GM12878 (cell line): ENCODE results near the gene SKAP1. TPM values are rescaled to one million over a fixed set of nuclear protein-coding genes. Genes with fewer than 3 reads are reported as not detected.

Experiments
- ATAC-seq: fragments of 200-7000 bp; cut with Tn5 transposase; 3 replicates; pipeline ENCODE4 v1.9.1; 2020; ENCODE audit warnings: mild to moderate bottlenecking, moderate library complexity
- BruUV-seq: library from RNA; stranded (reverse); fragments of 400-500 nt; replicated peaks from 2 replicates; lab custom pipeline; 2021; lab: Mats Ljungman, UMichigan
- CTCF ChIA-PET: fragments of 300-600 bp; sonication (Branson Sonifier 250); formaldehyde crosslinking; extraction: SDS; loops from one replicate; lab custom pipeline; 2021; ENCODE audit warnings: inconsistent platforms; lab: Yijun Ruan, JAX
- POLR2A ChIA-PET: fragments of 350-600 bp; formaldehyde crosslinking; extraction: SDS; loops from one replicate; lab custom pipeline; 2021; ENCODE audit warnings: inconsistent platforms; lab: Charles Lee
- RAD21 ChIA-PET: fragments of 300-600 bp; sonication (Branson Sonifier 250); formaldehyde crosslinking; loops from one replicate; lab custom pipeline; 2023; ENCODE audit warnings: antibody characterized with exemption; ENCODE audit not compliant: unreplicated experiment; lab: Charles Lee
- SMC1A ChIA-PET: fragments of 300-600 bp; sonication (Branson Sonifier 250); formaldehyde crosslinking; loops from one replicate; lab custom pipeline; 2023; ENCODE audit not compliant: unreplicated experiment, uncharacterized antibody; lab: Charles Lee
- DNase-seq: peaks from one replicate; pipeline ENCODE4 v3.0.0-alpha.2; 2011; ENCODE audit warnings: low read depth, low spot score
- FAIRE-seq: peaks from 3 replicates; lab custom pipeline; 2011; peaks lifted over from hg19 to GRCh38; lab: Jason Lieb, UNC
- H2AFZ ChIP-seq: 2 replicates; pipeline ENCODE4 v1.6.0; 2011; ENCODE audit warnings: low read depth, low read length, control low read depth; ENCODE audit not compliant: control insufficient read depth
- H3K27ac ChIP-seq: 2 replicates; pipeline ENCODE4 v1.5.1; 2011; ENCODE audit warnings: control low read depth; ENCODE audit not compliant: control insufficient read depth, insufficient read depth
- H3K27me3 ChIP-seq, 2 experiments: replicated peaks in 1 of 2; 2 replicates each; pipeline versions ENCODE4 v1.6.0 to v1.6.1; 2011; ENCODE audit warnings: low read length in 1 of 2; ENCODE audit not compliant: control insufficient read depth in 2 of 2, insufficient read depth in 2 of 2
- H3K36me3 ChIP-seq, 2 experiments: 2 replicates each; pipeline ENCODE4 v1.5.1; 2011; ENCODE audit warnings: low read length in 1 of 2; ENCODE audit not compliant: control insufficient read depth in 2 of 2, insufficient read depth in 2 of 2
- H3K4me1 ChIP-seq: 2 replicates; pipeline ENCODE4 v1.6.1; 2011; ENCODE audit warnings: mild to moderate bottlenecking, low read length, moderate library complexity, mixed read lengths; ENCODE audit not compliant: control insufficient read depth, insufficient read depth
- H3K4me2 ChIP-seq: 2 replicates; pipeline ENCODE4 v1.6.0; 2011; ENCODE audit warnings: control low read depth; ENCODE audit not compliant: control insufficient read depth, insufficient read depth
- H3K4me3 ChIP-seq: fragments of 200-600 bp; sonication (generic); 2 replicates; pipeline ENCODE4 v1.5.1; 2016
- H3K79me2 ChIP-seq: 2 replicates; pipeline ENCODE4 v1.6.0; 2011; ENCODE audit warnings: low read length; ENCODE audit not compliant: control insufficient read depth, insufficient read depth
- H3K9ac ChIP-seq: 2 replicates; pipeline ENCODE4 v1.8.0; 2011; ENCODE audit warnings: low read length, control low read depth, mixed read lengths; ENCODE audit not compliant: control insufficient read depth, insufficient read depth
- H3K9me3 ChIP-seq: replicated peaks from 3 replicates; pipeline ENCODE4 v1.5.1; 2011; ENCODE audit warnings: mild to moderate bottlenecking, low read length; ENCODE audit not compliant: control insufficient read depth, insufficient read depth
- H4K20me1 ChIP-seq: 2 replicates; pipeline ENCODE4 v1.6.0; 2011; ENCODE audit not compliant: control insufficient read depth, insufficient read depth
- ATF3 ChIP-seq: IDR thresholded peaks from 2 replicates; pipeline ENCODE4 v1.6.1; 2011; ENCODE audit warnings: low read depth, mild to moderate bottlenecking, low read length, moderate library complexity, borderline replicate concordance; ENCODE audit errors: extremely low read depth
- ATF7 ChIP-seq: fragments of 450-650 bp; IDR thresholded peaks from 2 replicates; pipeline ENCODE4 v1.6.1; 2016; ENCODE audit warnings: low read depth, mild to moderate bottlenecking
- CEBPB ChIP-seq, 2 experiments: fragments of 150-350 bp in 1 of 2; IDR thresholded peaks; 2 replicates each; pipeline ENCODE4 v1.6.1; 2012 to 2014; ENCODE audit warnings: low read depth in 2 of 2, low read length in 2 of 2, borderline replicate concordance in 1 of 2, inconsistent platforms in 1 of 2
- CHD2 ChIP-seq: IDR thresholded peaks from 2 replicates; pipeline ENCODE4 v1.6.1; 2011; ENCODE audit warnings: low read depth, low read length, improper control_type of control experiment, borderline replicate concordance
- FOXK2 ChIP-seq: fragments of 450-650 bp; IDR thresholded peaks from 2 replicates; pipeline ENCODE4 v1.6.1; 2017; ENCODE audit warnings: mild to moderate bottlenecking, moderate library complexity
- FOXM1 ChIP-seq: IDR thresholded peaks from 2 replicates; pipeline ENCODE4 v1.6.1; 2012; ENCODE audit warnings: low read depth, mild to moderate bottlenecking, inconsistent platforms, low read length, moderate library complexity
- JUNB ChIP-seq: IDR thresholded peaks from 2 replicates; pipeline ENCODE4 v1.6.1; 2016; ENCODE audit warnings: antibody characterized with exemption, mild to moderate bottlenecking
- MXI1 ChIP-seq: fragments of 150-350 bp; IDR thresholded peaks from 2 replicates; pipeline ENCODE4 v1.6.1; 2011; ENCODE audit warnings: low read depth, mild to moderate bottlenecking, inconsistent platforms, low read length, improper control_type of control experiment
- NBN ChIP-seq: fragments of 450-650 bp; IDR thresholded peaks from 2 replicates; pipeline ENCODE4 v1.6.1; 2016
- NR2F1 ChIP-seq: fragments of 450-650 bp; conservative IDR thresholded peaks from 2 replicates; pipeline ENCODE4 v1.6.1; 2017; ENCODE audit warnings: mild to moderate bottlenecking
- RBBP5 ChIP-seq: fragments of 200-600 bp; sonication (generic); conservative IDR thresholded peaks from 2 replicates; pipeline ENCODE4 v1.6.1; 2016
- SIX5 ChIP-seq: IDR thresholded peaks from 2 replicates; pipeline ENCODE4 v1.6.1; 2011; ENCODE audit warnings: mild to moderate bottlenecking, low read depth, low read length, moderate library complexity; ENCODE audit not compliant: severe bottlenecking
- SRF ChIP-seq, 2 experiments: IDR thresholded peaks; 2 replicates each; pipeline ENCODE4 v1.6.1; 2011; ENCODE audit warnings: low read depth in 2 of 2, low read length in 2 of 2, mild to moderate bottlenecking in 1 of 2, moderate library complexity in 1 of 2
- WGBS: methylation state at CpG from one replicate; pipeline ENCODE4 v1.1.6; 2016; ENCODE audit warnings: low lambda C conversion rate; ENCODE audit not compliant: insufficient replicate concordance, insufficient coverage; ENCODE audit errors: missing lambda C conversion rate; 5-methylcytosine and 5-hydroxymethylcytosine counted together
- in situ Hi-C: fragments of 300-500 bp; cut with MboI; formaldehyde crosslinking; loops from 9 replicates; pipeline ENCODE4 v1.14.3; 2018; ENCODE audit warnings: mixed read lengths
- intact Hi-C: fragments of 100-400 bp; cut with micrococcal nuclease; formaldehyde crosslinking; loops from one replicate; pipeline ENCODE4 v1.14.2; 2022; ENCODE audit not compliant: unreplicated experiment
- polyA plus RNA-seq, 11 experiments: library from polyadenylated mRNA; depleted of rRNA in 4 of 11; unstranded in 6 of 11; stranded (reverse) in 5 of 11; fragments of >200 nt; fragmentation: Nextera tagmentation in 4 of 11; fragmentation: Illumina TruSeq in 1 of 11; extraction: Ambion mirVana in 4 of 11; extraction: Trizol in 1 of 11; gene quantifications; 1 replicate in 1 of 11; 2 replicates in 10 of 11; pipeline versions ENCODE4 v1.2.1 to v1.2.3, GENCODE V29; 2011 to 2016; ENCODE audit warnings: inconsistent platforms in 2 of 11, missing spikeins in 2 of 11, low read depth in 1 of 11
- total RNA-seq, 4 experiments: library from RNA; depleted of rRNA in 3 of 4; stranded (reverse); fragments of >200 nt in 3 of 4; fragmentation: Illumina TruSeq in 1 of 4; extraction: Trizol in 1 of 4; gene quantifications; 2 replicates each; pipeline versions ENCODE4 v1.2.1 to v1.2.3, GENCODE V29; 2013 to 2021
- TF ChIP-seq, protein P1 (sequence below): IDR thresholded peaks from 2 replicates; pipeline ENCODE4 v1.6.1; 2011; ENCODE audit warnings: borderline replicate concordance, low read depth, mild to moderate bottlenecking, moderate library complexity, mixed read lengths, low read length; ENCODE audit not compliant: insufficient read depth; ENCODE audit errors: extremely low read length
- TF ChIP-seq, protein P2 (sequence below): fragments of 450-650 bp; IDR thresholded peaks from 2 replicates; pipeline ENCODE4 v1.6.1; 2017; ENCODE audit warnings: mild to moderate bottlenecking, moderate library complexity
- TF ChIP-seq, protein P3 (sequence below): IDR thresholded peaks from 2 replicates; pipeline ENCODE4 v1.6.1; 2011; ENCODE audit warnings: borderline replicate concordance, low read depth, mild to moderate bottlenecking, moderate library complexity, low read length; ENCODE audit not compliant: insufficient read depth, poor library complexity, severe bottlenecking

SKAP1 gene
- total and polyA plus RNA-seq, 10 of the 15 experiments (the other 5 are each of a cell fraction or from before 2014, with no cell fraction given) = 17.1 to 97.6 (median 35.9) TPM

DNA sequence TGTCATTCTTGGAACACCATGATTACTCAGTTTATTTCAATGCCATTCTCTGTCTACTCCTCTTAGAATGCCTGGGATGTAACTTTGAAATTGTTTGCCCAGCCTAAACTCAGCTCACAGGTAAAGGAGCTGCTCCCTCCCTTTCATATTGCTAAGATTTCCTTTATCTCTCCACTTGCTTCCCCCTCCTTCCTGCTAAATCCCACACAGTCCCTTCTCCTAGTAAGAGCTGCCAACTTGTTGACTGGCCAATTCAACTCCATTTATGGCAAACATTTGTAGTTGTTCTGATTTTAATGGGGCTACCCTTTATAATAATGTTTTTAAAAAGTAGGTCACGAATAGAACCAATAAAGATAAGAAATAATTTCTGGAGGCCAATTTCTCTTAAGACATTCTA lies 146.1 kb downstream of the SKAP1 start (continued):
- TF ChIP-seq, protein P1, sequence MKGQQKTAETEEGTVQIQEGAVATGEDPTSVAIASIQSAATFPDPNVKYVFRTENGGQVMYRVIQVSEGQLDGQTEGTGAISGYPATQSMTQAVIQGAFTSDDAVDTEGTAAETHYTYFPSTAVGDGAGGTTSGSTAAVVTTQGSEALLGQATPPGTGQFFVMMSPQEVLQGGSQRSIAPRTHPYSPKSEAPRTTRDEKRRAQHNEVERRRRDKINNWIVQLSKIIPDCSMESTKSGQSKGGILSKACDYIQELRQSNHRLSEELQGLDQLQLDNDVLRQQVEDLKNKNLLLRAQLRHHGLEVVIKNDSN = no peak
- no peak for TF ChIP-seq SIX5
- no peak for TF ChIP-seq NBN

GRCh38 chr17:48283411-48283810 lies 146.6 kb downstream of the SKAP1 start:
- intact Hi-C loops = no loop called here
- ChIA-PET POLR2A (interaction anchor here (0.5 kb wide), 1 partner anchor 910 kb away, joined by 3 read pairs; no protein-coding TSS in a partner anchor), CTCF (interaction anchor here (1.0 to 13.5 kb wide), 4 partner anchors 9 to 52 kb away, joined by 3 to 124 read pairs (median 6); no protein-coding TSS in a partner anchor), SMC1A (interaction anchor here (1.6 kb wide), 1 partner anchor 14 kb away, joined by 5 read pairs; no protein-coding TSS in a partner anchor), RAD21 (interaction anchor here (1.7 kb wide), 1 partner anchor 25 kb away, joined by 4 read pairs; no protein-coding TSS in a partner anchor)
- Histone ChIP-seq H3K9me3 (no peaks in the 10 kb centered on the region), H2AFZ (no peak overlapping the region), H3K4me3 (no peak overlapping the region), H3K79me2 (no peaks in the 10 kb centered on the region), H4K20me1 (no peaks in the 10 kb centered on the region), H3K9ac (no peak overlapping the region), H3K4me1 (no peaks in the 10 kb centered on the region), H3K27ac (no peak overlapping the region), H3K36me3 (0 out of 4 replicates have a peak, but pooled peaks cover 0 to under 1% of the 10 kb centered on the region in 2 experiments), H3K27me3 (no peaks in the 10 kb centered on the region), H3K4me2 (no peak overlapping the region)
- no peak for DNase-seq
- no peak for ATAC-seq
- FAIRE-seq = no peak
- no TSS peak for BruUV-seq
- in situ Hi-C loops = no loop called here
- 97% methylated on average over 2 of the region's 2 CpGs for WGBS
- no peak for TF ChIP-seq CEBPB (IDR thresholded peaks at IDR 0.05; ENCODE audit: borderline replicate concordance in 1 of 2, low read depth in 2 of 2, low read length in 2 of 2)
- no peak for TF ChIP-seq JUNB
- no peak for TF ChIP-seq MXI1
- no peak for TF ChIP-seq CHD2
- no peak for TF ChIP-seq RBBP5
- no peak for TF ChIP-seq ATF7
- no peak for TF ChIP-seq FOXM1
- TF ChIP-seq, protein P2, sequence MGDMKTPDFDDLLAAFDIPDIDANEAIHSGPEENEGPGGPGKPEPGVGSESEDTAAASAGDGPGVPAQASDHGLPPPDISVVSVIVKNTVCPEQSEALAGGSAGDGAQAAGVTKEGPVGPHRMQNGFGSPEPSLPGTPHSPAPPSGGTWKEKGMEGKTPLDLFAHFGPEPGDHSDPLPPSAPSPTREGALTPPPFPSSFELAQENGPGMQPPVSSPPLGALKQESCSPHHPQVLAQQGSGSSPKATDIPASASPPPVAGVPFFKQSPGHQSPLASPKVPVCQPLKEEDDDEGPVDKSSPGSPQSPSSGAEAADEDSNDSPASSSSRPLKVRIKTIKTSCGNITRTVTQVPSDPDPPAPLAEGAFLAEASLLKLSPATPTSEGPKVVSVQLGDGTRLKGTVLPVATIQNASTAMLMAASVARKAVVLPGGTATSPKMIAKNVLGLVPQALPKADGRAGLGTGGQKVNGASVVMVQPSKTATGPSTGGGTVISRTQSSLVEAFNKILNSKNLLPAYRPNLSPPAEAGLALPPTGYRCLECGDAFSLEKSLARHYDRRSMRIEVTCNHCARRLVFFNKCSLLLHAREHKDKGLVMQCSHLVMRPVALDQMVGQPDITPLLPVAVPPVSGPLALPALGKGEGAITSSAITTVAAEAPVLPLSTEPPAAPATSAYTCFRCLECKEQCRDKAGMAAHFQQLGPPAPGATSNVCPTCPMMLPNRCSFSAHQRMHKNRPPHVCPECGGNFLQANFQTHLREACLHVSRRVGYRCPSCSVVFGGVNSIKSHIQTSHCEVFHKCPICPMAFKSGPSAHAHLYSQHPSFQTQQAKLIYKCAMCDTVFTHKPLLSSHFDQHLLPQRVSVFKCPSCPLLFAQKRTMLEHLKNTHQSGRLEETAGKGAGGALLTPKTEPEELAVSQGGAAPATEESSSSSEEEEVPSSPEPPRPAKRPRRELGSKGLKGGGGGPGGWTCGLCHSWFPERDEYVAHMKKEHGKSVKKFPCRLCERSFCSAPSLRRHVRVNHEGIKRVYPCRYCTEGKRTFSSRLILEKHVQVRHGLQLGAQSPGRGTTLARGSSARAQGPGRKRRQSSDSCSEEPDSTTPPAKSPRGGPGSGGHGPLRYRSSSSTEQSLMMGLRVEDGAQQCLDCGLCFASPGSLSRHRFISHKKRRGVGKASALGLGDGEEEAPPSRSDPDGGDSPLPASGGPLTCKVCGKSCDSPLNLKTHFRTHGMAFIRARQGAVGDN = no peak
- TF ChIP-seq, protein P3, sequence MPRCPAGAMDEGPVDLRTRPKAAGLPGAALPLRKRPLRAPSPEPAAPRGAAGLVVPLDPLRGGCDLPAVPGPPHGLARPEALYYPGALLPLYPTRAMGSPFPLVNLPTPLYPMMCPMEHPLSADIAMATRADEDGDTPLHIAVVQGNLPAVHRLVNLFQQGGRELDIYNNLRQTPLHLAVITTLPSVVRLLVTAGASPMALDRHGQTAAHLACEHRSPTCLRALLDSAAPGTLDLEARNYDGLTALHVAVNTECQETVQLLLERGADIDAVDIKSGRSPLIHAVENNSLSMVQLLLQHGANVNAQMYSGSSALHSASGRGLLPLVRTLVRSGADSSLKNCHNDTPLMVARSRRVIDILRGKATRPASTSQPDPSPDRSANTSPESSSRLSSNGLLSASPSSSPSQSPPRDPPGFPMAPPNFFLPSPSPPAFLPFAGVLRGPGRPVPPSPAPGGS = no peak
- no peak for TF ChIP-seq ATF3
- TF ChIP-seq SRF (IDR thresholded peaks at IDR 0.05; ENCODE audit: low read depth in 2 of 2, low read length in 2 of 2) = no peak
- no peak for TF ChIP-seq FOXK2
- no peak for TF ChIP-seq NR2F1
